Measurements from ENCODE around the gene HABP2.

DNA sequence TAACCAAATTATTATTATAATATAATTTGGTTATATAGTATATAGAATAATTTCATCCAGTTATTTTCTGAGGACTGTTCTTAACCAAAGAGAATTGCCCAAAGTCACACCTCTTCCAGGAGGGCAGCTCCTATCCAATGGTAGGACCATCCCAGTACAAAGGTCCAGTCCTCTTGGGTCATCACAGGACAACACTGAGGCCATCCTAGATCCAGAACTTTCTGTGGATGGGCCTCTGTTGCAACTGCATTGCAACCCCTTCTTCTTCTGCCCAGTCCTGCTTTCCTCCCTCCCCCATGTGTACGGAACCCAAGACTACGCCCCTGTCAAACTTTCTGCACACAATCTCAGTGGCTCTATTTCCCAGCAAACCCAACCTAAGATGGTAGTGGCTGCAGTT, 5.4 kb upstream of the HABP2 start:
- no peak for TF ChIP-seq POLR2A (IDR thresholded peaks at IDR 0.05; ENCODE audit: extremely low read depth, insufficient read length)
- TF ChIP-seq CTCF (IDR thresholded peaks at IDR 0.05; ENCODE audit: low read depth, low read length) = no peak
- TF ChIP-seq, protein P1, sequence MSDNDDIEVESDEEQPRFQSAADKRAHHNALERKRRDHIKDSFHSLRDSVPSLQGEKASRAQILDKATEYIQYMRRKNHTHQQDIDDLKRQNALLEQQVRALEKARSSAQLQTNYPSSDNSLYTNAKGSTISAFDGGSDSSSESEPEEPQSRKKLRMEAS (IDR thresholded peaks at IDR 0.05; ENCODE audit: low read depth, low read length) = no peak
- no peak for TF ChIP-seq MYC (IDR thresholded peaks at IDR 0.05; ENCODE audit: low read depth, low read length)
